ENCODE measurements around the gene MARCHF4.

The MARCHF4 gene

DNA sequence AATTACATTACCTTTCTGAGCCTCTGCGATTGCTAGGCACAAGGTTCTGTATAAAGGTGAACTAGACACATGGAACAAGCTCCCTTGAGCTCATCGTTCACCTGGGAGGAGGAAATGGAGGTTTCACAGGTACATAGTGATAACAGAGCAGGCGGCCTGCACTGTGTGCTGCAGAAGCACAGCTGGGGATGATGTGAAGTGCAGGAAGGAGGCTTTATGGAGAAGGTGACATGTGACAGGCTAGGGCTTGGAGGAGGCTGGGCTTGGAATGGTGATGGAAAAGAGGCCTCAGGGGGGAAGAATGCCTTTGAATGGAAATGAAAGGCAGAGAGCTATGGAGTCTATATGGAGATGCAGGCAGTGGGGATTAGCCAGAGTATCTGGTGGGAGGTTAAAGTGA is 22.9 kb downstream of the MARCHF4 start:
- no peak for DNase-seq (ENCODE audit: low spot score)

DNA sequence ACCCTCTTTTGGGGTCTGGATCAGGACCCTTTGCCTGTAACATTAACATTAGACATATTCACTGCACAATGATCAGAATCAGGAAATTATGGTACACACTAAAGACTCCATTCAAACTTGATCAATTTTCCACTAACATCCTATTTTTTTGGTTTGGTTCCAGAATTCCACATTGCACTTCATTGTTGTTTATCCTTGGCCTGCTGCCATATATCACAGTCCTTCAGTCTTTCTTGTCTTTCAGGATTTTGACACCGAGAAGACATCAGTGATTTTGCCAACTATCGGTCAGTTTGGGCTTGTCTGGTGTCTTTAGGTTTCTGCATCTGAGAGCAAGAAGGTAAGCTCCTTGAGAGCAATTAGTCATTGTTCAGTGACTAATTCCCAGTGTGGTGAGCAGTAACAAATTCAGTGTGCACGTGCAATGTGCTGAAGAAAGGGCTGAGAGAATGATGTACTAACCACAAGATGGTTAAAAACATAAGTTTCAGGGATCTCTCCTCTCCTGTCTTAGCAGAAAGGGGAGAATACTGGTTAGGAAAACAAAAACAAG is 23.5 kb downstream of the MARCHF4 start:
- DNase-seq (ENCODE audit: low spot score) = peak; percentile 57

DNA sequence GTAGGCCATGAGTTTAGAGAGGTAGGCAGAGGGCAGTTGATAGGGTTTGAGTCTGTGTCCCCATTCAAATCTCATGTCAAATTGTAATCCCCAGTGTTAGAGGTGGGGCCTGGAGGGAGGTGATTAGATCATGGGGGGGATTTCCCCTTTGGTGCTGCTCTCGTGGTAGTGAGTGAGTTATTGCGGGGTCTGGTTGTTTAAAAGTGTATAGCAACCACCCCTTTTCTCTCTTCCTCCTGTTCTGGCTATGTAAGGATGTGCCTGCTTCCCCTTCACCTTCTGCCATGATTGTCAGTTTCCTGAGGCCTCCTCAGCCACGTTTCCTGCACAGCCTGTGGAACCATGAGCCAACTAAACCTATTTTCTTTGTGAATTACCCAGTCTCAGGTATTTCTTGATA is 25.5 kb downstream of the MARCHF4 start:
- DNase-seq (ENCODE audit: low spot score) = no peak

DNA sequence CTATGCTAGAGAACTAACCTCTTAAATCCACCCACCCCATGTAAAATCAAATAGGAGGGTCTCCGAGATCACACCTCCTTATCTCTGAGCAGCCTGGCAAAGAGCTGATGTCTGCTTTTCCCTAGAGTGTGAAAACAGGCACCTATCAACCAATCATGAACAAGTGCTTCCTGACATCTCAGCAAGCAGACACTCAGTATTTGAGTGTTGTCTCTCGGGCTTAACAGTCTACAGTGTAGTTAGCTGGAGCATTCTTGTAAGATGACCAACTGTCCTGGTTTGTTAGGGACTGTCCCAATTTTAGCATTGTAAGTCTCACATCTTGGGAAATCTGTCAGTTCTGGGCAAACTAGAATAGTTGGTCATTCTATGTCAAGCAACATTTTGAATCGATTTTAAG is 26.4 kb downstream of the MARCHF4 start:
- DNase-seq (ENCODE audit: low spot score) = no peak

DNA sequence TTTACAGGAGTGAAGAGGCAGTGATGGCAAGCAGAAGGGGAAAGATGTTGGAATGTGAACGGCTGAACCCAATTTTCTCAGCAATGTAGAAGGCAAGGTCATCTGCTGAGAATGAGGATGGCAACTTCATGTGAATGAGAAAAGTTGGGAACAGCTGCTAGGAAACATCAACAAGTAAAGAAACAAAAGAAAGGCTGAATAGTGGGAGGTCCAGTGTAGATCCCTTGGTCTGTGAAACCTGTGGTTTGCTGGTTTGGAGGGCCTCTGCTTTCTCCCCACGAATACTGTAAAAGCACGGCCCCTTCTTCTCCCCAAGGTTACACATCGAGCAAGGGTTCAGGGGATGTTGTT is 27.4 kb downstream of the MARCHF4 start:
- no peak for DNase-seq (ENCODE audit: low spot score)

DNA sequence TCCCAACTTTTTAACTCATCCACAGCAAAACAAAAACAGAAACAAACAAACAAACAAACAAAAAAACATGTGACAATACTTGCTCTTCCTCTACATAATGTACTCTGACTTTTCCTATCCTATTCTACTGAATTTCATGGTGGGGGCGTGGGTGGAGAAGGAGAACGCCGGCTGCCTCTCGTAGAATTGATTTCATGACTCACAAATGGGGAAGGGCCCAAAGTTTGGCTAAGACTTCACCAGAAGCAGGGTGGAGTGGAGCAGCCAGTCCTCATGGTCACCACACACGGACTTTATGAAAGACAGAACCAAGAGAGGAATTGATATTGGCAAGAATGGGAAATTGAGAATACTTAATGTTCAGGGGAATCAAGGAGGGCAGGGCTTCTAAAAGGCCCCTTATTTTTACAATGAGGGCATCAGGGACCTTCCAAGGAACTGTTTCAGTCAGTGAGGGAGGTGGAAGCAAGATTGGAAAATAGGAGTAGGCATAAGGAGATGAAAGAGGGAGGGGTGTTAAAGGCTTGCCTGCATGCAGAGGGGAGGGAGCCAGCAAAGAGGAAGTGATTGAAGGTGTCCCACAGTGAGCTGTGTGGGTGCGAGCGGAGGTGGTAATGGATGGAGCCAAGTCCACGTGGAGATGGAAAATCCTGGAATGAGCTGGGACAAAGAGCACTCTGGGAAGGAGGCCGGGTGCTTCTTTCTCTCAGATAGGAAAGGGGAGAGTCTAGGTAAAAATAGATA is 27.9 kb downstream of the MARCHF4 start:
- DNase-seq (ENCODE audit: low spot score) = peak; percentile 69

DNA sequence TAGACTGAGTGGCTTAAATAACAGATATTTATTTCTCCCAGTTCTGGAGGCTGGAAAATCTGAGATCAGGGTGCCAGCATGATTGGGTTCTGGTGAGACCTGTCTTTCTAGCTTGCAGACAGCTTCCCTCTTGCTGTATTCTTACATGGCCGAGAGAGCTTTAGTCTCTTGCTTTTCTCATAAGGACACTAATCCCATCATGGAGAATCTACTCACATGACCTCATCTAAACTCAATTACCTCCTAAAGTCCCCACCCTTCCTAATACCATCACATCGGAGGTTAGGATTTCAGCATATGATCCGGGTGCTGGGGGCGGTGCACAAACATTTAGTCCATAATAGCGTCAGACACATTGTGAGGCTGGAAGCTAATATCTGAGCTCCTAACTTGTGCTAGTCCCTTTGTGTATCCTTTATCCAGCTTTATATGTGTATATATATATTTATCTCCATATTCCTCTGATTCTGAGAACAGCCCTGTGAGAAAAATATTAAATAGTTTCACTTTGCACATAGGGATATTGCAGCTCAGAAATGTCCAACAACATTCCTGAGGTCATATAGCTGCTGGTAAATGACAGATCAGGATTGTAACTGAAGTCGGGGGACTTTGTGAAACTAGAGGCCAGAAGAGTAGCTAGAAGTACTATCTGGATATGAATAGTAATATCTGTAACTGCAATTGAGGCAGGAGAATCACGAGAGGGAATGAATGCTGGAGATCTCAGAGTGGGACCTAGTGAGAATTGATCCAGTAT is 28.9 kb downstream of the MARCHF4 start:
- DNase-seq (ENCODE audit: low spot score) = no peak

DNA sequence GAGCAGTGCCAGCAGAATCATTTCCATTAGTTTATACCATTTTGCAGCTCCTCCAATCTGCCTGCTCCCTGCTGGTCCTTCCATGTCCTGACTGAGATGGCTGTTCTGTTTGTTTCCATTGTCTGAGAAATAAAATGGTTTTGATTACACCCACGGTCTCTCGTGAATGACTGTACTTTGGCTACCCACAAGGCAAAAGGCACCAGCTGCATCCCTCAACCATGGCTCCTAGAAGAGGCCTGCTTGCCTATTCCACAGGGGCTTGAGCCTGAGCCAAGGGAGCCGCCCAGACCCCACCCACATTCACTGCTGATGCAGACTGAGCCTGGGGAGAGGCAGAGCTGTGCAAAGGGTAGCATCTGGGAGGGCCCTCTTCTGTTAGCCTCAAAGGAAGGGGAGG is 31.2 kb downstream of the MARCHF4 start:
- peak; percentile 68 for DNase-seq (ENCODE audit: low spot score)

DNA sequence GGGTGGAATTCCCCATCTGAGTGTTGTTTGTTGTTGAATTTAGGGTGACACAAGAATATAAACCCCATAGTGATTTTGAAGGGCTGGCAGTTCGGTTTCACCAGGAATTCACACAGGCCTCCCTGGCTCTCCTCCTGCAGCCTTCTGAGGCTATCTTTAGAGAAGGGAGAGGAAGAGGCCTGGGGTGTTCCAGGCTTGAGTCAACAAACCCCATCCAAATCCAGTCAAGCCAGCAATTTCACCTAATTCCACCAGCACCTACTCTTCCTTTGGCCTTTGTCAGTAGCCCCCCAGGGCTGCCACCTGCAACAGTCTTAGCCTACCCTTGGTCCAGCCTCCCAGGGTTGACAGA is 32.0 kb downstream of the MARCHF4 start:
- DNase-seq (ENCODE audit: low spot score) = peak; percentile 40

DNA sequence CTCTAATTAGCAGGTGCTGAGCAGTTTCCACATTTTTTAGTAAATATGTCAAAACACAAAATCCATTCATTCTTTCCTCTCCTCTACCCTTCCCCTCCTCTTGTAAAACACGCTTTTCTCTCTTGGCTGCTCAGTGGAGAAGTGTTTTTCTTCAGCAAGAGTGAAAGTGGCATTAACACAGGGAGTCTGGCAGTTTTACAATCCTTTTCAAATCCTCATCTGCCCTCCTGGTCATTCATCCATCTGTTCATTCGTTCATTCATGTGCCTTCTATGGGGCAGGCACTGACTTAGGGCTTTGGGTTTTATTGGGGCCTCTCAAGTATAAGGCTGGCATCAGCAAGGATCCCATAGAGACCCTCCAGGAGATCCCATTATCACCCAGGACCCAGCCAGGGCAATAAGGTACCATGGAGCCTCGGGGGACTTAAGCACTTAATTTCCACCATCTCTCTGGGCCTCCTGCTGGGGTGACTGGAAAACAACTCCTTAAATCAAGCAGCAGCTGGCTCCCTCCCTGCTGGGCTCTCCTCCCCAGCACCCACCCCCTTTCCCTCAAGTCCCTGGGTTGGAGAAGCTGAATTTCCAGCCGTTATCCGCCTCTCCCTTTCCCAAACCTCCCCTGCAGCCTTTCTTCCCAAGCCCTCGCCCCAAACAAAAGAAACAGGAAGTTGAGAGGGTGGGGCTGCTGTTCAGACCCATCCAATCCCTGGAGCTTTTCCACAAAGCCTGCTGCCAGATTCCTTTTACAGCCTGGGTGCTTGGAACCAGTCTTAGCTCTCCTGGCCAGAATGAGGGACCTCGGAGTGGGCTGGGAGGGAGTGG is 32.6 kb downstream of the MARCHF4 start:
- peak; percentile 69 for DNase-seq (ENCODE audit: low spot score)

DNA sequence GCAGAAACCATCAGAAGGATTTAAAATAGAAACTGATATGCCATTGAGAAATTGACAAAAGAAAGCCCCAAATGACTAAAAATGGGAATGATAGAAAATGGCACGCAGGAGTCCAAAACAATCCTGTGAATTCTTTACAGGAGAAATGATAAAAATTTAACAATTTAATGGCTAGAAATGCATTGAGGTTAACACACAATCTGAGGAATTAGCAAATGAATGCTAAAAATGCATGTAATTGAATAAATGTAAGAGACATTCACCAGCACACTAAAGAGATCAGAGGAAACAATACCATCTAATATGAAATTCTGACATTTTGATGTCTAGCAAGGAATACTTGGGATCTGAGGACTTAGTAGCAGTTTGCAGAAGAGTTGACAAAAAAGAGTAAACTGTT is 37.0 kb downstream of the MARCHF4 start:
- DNase-seq (ENCODE audit: low spot score) = no peak

DNA sequence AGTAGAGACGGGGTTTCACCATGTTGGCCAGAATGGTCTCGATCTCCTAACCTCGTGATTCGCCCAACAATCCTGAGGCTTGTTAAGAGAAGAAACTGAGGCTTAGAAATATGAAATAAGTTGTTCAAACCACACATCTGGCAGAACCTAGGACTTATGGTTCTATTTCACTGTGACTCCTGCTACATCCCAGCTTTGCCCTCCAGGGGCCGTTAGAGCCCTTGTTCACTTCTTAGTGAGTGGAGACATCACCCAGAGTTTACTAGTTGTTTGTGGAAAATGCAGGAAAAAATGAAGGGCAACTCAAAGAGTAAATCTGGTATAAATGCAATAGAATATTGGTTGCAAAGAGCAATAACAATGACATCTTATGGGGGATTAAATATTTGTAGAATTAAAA is 43.9 kb downstream of the MARCHF4 start:
- no peak for DNase-seq (ENCODE audit: low spot score)

DNA sequence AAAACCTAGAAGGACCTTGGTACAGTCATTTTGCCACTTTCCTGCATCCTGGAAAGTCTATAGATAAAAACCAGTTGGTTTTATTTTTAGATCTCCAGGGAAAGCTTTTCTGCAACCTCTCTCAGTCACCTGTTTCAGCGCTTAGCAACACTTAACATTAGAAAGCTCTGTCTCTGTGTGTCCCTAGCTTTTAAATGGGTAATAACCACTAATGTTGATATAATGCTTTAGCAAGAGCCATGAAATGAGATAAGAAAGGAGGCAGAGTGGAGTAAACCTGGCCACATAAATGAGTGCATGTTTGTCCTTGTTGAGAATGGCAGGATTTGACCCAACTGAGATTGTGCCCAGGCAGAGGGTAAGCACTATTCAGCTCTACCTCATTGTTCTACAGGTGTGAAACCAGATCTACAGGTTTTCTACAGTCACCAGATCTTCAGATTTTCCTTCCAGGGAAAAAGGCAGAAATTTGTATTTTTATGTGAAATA is 44.8 kb downstream of the MARCHF4 start:
- no peak for DNase-seq (ENCODE audit: low spot score)
